Measurements from ENCODE around the gene TTC21A. TPM values are rescaled to one million over a fixed set of nuclear protein-coding genes. Genes with fewer than 3 reads are reported as not detected.

Gene TTC21A, protein sequence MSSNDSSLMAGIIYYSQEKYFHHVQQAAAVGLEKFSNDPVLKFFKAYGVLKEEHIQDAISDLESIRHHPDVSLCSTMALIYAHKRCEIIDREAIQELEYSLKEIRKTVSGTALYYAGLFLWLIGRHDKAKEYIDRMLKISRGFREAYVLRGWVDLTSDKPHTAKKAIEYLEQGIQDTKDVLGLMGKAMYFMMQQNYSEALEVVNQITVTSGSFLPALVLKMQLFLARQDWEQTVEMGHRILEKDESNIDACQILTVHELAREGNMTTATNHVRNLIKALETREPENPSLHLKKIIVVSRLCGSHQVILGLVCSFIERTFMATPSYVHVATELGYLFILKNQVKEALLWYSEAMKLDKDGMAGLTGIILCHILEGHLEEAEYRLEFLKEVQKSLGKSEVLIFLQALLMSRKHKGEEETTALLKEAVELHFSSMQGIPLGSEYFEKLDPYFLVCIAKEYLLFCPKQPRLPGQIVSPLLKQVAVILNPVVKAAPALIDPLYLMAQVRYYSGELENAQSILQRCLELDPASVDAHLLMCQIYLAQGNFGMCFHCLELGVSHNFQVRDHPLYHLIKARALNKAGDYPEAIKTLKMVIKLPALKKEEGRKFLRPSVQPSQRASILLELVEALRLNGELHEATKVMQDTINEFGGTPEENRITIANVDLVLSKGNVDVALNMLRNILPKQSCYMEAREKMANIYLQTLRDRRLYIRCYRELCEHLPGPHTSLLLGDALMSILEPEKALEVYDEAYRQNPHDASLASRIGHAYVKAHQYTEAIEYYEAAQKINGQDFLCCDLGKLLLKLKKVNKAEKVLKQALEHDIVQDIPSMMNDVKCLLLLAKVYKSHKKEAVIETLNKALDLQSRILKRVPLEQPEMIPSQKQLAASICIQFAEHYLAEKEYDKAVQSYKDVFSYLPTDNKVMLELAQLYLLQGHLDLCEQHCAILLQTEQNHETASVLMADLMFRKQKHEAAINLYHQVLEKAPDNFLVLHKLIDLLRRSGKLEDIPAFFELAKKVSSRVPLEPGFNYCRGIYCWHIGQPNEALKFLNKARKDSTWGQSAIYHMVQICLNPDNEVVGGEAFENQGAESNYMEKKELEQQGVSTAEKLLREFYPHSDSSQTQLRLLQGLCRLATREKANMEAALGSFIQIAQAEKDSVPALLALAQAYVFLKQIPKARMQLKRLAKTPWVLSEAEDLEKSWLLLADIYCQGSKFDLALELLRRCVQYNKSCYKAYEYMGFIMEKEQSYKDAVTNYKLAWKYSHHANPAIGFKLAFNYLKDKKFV (N-terminal part only)
- total RNA-seq: 9.6 TPM

DNA sequence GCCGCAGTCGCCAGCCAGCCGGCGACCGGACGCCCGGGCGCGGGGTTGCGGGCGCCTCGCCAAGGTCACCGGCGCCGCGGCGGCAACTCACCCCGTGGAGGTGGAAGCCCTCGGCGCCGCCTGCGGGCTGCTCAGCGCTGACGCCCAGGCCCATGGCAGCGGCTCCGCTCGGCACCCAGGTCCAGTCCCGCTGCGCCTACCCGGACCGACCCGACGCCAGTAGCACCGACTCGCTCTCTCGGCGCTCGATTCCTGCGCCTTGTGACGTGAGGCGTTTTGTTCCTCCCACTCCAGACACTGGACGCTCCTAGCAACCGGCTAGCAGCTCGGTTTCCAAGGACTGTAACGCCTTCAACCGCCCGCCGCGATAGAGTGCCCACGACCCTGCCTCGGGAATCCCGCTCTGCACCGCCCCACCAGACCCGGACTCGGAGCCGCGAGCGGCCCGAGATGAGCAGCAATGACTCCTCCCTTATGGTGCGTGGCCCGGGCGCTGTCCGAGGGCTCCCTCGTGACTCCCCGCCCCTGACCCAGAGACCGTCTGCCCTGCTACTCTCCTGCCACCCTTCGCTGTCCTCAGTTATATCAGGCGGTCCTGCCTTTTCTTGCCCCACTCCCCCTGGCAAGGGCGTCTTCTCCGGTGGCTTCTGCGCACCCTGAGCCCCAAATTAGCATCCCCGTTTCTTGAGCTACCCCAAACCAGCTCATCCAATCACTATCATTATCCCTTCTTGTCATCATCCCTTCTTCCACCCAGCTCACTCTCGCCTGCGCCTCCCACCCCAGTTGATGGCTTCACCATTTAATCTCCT lies at the start of gene TTC21A, which contains the start of gene GORASP1:
TSS of gene TTC21A (plus strand) at position 293 of the 812 bp plus-strand sequence. CDS start at position 451, 158 bp downstream.
TSS of gene GORASP1 (minus strand) at position 240 of the 812 bp plus-strand sequence. CDS start at position 154, 86 bp downstream.

Other genes starting within 250 kb of the TTC21A start
- 1.4 TPM for gene SCN11A, start 55.7 kb upstream of the TTC21A start, total RNA-seq
- gene WDR48, start 55.7 kb upstream of the TTC21A start, total RNA-seq: 83.5 TPM
- 51.3 TPM for gene GORASP1, start 53 bp upstream of the TTC21A start, total RNA-seq
- gene CSRNP1, start 45.9 kb downstream of the TTC21A start, total RNA-seq: 15.0 TPM
- gene XIRP1, start 84.9 kb downstream of the TTC21A start, total RNA-seq: 4.5 TPM
- 1.8 TPM for gene CX3CR1, start 172.4 kb downstream of the TTC21A start, total RNA-seq
- not detected for gene CCR8, start 222.0 kb downstream of the TTC21A start, total RNA-seq

Measured in camera-type eye (tissue), 1 donor.